Activated CD8-positive, alpha-beta memory T cell treated with anti-CD3 and anti-CD28 coated beads, Interleukin-2, amount 50 U/mL, for 24 hours (primary cell): ENCODE data around the gene SPON1.
"Not testable (repeated sequence)": the region's sequence is repeated elsewhere in the genome, so short reads cannot be mapped to it uniquely, and the experiment has no call there.

Source experiments
- DNase-seq: peaks from one replicate; pipeline ENCODE4 v3.0.0-alpha.2; 2020; ENCODE audit errors: extremely low read depth

SPON1 gene

GRCh38 chr11:14270690-14271542, 308.4 kb downstream of the SPON1 start:
- DNase-seq = no peak

DNA sequence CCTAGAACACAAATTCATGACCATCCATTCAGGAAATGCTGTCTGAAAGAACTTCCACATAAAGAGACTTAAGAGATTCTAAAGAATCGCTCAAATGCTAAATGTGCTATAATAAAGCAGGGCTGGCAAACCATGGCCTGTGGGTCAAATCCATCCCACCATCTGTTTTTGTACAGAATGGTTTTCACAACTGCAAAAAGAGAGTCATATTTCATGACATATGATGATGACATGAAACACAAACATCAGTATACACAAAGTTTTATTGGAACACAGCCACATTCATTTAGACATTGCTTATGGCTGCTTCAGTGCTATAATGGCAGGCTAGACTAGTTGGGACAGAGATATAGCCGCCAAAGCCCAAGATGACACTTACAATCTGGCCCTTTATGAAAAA, 311.4 kb downstream of the SPON1 start:
- DNase-seq = no peak

GRCh38 chr11:14275076-14275475, 312.6 kb downstream of the SPON1 start:
- no peak for DNase-seq

- DNase-seq = not testable (repeated sequence)
Measured at GRCh38 chr11:14278869-14279268, 316.3 kb downstream of the SPON1 start.

- no peak for DNase-seq
Measured at GRCh38 chr11:14288189-14288935, 325.8 kb downstream of the SPON1 start.

GRCh38 chr11:14290422-14290821, 327.9 kb downstream of the SPON1 start:
- no peak for DNase-seq

DNA sequence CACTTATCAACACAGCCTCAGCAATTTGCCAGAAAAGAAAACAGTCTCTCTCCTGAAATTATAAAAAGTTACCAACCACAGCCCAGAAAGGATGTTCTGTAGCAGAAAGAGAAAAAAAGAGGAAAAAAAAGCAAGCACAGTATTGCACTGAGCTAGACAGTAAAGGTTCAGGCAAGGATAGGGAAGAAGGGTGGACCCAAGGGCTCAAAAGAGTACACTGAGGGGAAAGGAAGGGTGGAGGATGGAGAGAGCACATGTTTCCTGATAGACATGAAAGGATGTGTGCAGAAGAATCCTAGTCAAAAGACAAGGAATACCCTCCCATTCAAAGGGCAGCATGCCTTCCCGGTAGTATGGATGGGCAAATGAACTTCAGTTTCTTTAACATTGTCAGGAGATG, 337.4 kb downstream of the SPON1 start:
- DNase-seq = no peak

GRCh38 chr11:14300661-14301304, 338.3 kb downstream of the SPON1 start:
- DNase-seq = no peak

DNA sequence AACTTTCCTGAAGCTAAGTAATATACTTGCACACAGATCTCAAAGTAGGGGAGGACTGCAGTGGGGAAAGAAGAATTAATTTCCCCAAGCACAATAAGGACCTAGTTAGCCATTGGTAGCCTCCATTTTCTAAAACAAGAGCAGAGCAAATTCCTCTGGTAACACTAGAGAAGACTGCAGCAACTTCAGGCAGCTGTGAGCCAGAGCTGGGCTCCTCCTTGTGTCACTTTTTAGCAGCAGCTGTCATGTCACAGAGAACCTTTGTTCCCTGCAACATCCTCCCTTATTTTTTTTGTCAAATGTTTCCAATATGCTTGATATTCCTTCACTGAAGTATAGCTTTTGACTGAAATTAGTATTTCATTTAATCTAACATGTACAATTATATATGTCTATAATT, 342.1 kb downstream of the SPON1 start:
- no peak for DNase-seq

DNA sequence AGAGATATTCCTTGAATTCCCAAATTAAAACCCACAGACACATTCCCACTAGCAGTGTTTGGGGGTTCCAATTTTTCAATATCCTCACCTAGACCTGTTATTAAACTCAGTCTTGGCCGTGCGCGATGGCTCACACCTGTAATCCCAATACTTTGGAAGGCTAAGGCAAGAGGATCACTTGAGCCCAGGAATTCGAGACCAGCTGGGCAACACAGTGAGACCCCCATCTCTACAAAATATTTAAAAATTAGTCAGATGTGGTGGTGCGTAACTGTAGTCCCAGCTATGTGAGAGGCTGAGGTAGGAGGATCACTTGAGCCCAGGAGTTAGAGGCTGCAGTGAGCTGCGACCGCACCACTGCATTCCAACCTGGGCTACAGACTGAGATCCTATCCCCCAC, 343.1 kb downstream of the SPON1 start:
- DNase-seq = no peak

GRCh38 chr11:14306481-14306880, 344.0 kb downstream of the SPON1 start:
- no peak for DNase-seq

DNA sequence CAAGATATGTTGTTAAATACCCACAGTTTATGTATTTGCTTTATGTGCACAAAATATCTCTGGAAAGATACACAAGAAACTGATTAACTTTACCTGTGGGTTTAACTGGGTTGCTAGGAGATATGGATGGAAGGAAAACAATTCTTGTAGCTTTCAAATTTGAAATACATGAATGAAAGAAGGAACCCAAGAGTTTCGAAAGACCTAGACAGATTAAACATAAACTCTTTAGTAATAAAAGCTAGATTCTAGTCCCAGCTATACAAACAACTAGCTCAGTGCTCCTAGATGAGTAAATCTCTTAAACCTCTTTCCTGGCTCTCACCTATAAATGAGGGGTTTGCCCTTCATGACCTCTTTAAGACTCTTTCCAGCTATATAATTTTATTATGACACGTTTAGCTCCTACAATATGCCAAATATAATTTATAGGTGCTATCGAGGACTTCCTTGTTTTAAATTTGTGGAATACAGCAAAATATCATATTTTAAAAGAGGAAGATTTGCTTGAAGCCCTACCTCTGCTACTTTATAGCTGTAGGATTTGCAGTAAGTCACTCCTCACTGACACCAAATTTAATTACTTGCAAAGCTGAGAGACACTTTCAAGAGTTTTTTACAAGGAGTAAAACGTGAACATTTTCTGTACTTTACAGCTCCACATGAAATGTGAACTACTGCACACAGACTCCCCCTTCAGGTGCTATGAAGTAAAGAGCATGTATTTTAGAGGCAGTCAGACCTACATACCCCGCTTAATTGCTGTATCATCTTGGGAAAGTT, 345.8 kb downstream of the SPON1 start:
- DNase-seq = no peak

GRCh38 chr11:14308897-14309387, 346.4 kb downstream of the SPON1 start:
- no peak for DNase-seq

DNA sequence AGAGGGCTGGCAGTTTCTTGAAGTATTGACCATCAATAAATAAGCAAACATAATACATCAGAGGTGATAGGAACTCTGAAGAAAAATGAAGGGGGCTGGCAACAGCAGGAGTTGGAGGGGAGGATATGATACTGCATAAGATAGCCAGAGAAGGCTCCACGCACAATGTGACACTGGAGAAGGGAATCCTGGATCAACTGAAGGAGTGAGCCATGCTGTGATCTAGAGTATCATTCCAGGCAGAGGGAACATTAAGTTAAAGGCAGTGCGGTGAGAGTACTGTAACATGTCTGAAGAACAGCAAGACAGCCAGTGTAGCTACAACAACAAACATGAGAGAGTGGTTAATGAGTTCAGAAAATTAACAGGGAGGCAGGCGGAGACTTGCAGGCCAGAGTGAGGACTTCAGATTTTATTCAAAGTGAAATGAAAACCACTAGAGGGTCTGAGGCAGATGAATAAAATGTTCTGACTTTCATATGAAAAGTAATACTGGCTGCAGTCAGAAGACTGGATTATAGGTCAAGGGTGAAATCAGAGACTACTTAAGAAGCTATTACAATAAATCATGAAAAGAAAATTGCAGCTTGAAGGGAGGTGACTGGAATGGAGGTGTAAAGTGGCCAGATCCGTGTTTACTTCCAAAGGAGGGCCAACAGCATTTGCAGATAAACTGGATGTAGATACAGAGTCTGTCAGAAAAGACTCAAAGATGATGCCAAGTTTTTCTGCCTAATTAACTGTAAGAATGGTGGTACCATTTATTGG, 347.1 kb downstream of the SPON1 start:
- no peak for DNase-seq

GRCh38 chr11:14310679-14311078, 348.2 kb downstream of the SPON1 start:
- DNase-seq = no peak

GRCh38 chr11:14312736-14313438, 350.4 kb downstream of the SPON1 start:
- DNase-seq = no peak

DNA sequence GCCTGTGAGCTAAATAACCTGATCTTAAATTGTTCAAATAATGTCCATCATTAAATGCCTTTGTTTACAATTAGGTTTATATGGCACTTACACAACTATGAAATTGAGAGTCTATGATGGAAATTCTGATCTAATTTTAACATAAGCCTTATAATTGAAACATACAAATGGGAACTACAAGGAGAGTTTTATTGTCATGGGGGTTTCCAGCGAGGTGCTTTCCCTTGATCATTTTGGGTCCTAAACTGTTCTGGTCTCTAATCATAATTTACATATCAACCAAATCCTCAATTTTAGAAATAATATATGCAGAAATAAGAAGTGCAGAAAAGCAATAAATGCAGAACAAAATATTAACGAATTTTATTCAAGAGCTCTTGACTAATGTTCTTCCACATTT, 351.6 kb downstream of the SPON1 start:
- DNase-seq = no peak

GRCh38 chr11:14315130-14315529, 352.6 kb downstream of the SPON1 start:
- DNase-seq = no peak
